Skeletal muscle satellite cell (primary cell): Measurements from ENCODE around the gene FABP7.
"Not testable (repeated sequence)": the region's sequence is repeated elsewhere in the genome, so short reads cannot be mapped to it uniquely, and the experiment has no call there.

Source experiments
- H3K27me3 ChIP-seq: 2 replicates; pipeline ENCODE4 v1.7.0; 2013; ENCODE audit warnings: low read length; ENCODE audit not compliant: control insufficient read depth, insufficient read depth
- H3K36me3 ChIP-seq: 2 replicates; pipeline ENCODE4 v1.7.0; 2013; ENCODE audit warnings: mild to moderate bottlenecking, control low read depth, low read length; ENCODE audit not compliant: insufficient read depth
- H3K4me1 ChIP-seq: 2 replicates; pipeline ENCODE4 v1.7.0; 2013; ENCODE audit warnings: low read length; ENCODE audit not compliant: control insufficient read depth, insufficient read depth
- H3K4me2 ChIP-seq: 2 replicates; pipeline ENCODE4 v1.7.0; 2013; ENCODE audit warnings: mild to moderate bottlenecking, low read length
- H3K4me3 ChIP-seq: 2 replicates; pipeline ENCODE4 v1.7.0; 2013; ENCODE audit warnings: low read length
- H3K9ac ChIP-seq: 2 replicates; pipeline ENCODE4 v1.7.0; 2013; ENCODE audit warnings: mild to moderate bottlenecking, low read depth, low read length, moderate library complexity
- H3K9me3 ChIP-seq: replicated peaks from 2 replicates; pipeline ENCODE4 v1.7.0; 2013; ENCODE audit warnings: mild to moderate bottlenecking, control low read depth, low read length

FABP7 gene

DNA sequence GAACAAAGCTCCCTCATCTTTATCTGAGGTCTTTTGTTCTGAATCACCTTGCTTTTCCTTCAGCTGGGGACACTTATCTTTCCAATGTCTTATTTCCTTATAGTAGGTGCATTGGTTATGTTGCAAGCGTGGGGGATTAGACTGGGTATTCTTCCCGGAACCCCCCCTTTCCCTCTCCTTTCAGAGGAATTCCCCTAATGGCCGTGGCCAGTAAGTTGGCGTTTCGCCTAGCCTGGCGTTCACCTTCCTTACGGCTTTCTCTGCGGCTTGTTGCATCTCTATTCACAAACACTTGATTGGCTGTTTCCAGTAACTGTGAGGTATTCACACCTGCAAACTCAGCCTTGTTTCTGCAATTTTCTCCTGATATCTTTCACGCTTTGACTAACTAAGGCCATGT is 32.8 kb upstream of the FABP7 start:
- H3K9me3 ChIP-seq: no peaks in the 10 kb centered on the region

DNA sequence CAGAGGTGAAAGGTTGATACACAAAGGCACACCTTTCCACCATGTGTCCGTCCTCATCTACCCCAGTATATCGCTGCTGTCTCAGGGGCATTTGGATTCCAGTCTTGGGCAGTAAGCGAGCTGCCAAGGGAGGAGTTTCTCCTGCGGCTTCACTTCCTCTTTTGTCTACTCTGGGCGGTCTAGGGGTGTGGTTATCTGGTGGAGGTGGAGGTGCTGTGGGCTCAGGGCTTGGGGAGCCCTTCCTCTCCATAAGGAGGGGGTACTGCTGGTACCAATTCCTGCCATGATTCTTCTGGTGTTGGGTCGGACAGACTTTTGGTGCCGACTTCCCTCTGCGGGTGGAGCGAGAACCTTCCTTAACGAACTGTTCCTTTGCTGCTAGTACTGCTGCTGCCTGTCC is 31.9 kb upstream of the FABP7 start:
- no peak overlapping the region for H3K9ac ChIP-seq
- H3K4me1 ChIP-seq: no peaks in the 10 kb centered on the region
- no peak overlapping the region for H3K4me2 ChIP-seq
- no peaks in the 10 kb centered on the region for H3K9me3 ChIP-seq
- H3K27me3 ChIP-seq: no peaks in the 10 kb centered on the region
- H3K36me3 ChIP-seq: no peaks in the 10 kb centered on the region
- no peak overlapping the region for H3K4me3 ChIP-seq

More for the DNA sequence above, 32.8 kb upstream of the FABP7 start:
- Histone ChIP-seq H3K27me3 (no peaks in the 10 kb centered on the region), H3K9ac (no peak overlapping the region), H3K4me1 (no peaks in the 10 kb centered on the region), H3K36me3 (no peaks in the 10 kb centered on the region), H3K4me2 (no peak overlapping the region), H3K4me3 (no peak overlapping the region)

DNA sequence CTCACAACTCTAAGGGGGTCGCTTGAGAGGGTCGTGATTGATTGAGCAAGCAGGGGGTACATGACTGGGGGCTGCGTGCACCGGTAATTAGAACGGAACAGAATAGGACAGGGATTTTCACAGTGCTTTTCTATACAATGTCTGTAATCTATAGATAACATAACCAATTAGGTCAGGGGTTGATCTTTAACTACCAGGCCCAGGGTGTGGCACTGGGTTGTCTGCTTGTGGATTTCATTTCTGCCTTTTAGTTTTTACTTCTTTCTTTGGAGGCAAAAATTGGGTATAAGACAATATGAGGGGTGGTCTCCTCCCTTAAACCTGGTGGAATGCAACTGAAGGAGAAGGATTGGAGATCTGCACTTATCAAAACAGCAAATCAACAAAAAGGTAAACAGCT is 30.6 kb upstream of the FABP7 start:
- H3K9ac ChIP-seq, H3K4me1 ChIP-seq, H3K27me3 ChIP-seq, H3K9me3 ChIP-seq, H3K36me3 ChIP-seq, H3K4me3 ChIP-seq, H3K4me2 ChIP-seq: not testable (repeated sequence)

DNA sequence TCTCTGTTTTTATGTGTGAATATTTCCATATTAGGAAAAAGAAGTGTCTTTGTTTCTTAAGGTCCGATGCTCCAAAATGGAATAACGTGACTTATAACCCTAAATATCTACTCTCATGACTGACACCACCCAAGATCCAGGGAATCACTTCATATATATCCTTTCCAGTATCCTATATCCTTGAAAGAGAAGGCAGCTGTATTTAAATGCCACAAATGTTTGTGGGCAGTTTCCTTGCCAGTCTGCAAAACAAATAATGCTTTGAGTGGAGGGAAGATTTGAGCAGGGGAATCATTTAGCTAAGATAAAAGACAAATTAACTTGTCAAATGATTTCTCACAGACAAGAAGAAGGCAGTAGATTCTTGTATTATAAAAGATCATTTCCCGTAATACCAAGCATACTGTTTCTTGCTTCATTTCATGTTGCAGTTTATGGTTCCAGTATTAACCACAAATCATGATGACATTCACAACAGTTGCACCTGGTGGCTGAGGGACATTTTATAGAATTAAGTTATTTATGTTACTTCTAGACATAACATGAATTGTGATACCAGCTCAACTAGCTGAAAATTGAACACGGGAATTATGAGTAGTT is 30.0 kb upstream of the FABP7 start:
- Histone ChIP-seq H3K9me3 (no peaks in the 10 kb centered on the region), H3K9ac (no peak overlapping the region), H3K4me2 (no peak overlapping the region), H3K4me1 (peaks cover 11% of the 10 kb centered on the region), H3K36me3 (no peaks in the 10 kb centered on the region), H3K4me3 (no peak overlapping the region), H3K27me3 (no peaks in the 10 kb centered on the region)

DNA sequence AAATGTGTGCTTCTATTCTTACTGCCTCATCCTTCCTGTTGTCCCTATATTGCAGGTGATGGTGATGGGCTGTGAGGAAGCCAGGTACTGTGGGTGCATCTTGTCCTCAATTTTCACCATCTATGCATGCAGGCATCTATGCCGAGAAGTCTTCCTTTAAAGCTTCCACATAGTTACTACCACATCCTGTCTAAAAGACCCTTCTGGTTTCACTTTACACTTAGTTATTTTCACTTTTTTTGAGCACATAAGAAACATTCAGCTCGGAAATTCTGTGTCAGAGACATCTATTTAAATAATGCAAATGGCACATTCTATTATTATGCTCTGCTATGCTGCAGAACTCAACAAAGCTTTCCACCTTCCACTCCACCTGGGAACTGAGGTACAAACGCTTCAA is 28.2 kb upstream of the FABP7 start:
- H3K4me1 ChIP-seq: peaks cover 11% of the 10 kb centered on the region

DNA sequence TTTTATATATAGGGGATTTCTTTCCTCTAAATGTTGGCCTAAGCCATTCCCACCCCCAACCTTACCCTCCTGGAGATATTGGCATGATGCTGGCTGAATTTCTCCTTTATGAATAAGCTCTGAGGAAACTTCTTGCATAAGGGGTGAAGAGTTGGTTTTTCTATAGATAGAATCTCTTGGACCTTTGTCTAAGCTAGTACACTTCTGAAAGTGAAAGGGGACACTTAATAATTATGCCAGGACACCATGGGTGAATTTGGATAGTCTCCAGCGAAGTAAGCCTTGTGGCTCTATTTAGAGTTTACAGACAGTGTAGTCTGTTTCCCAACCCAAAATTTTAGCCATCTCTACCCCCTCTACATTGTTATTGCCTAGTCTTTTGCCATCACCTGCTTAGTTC is 27.1 kb upstream of the FABP7 start:
- Histone ChIP-seq H3K9ac (no peak overlapping the region), H3K36me3 (no peaks in the 10 kb centered on the region), H3K9me3 (no peaks in the 10 kb centered on the region), H3K4me3 (no peak overlapping the region), H3K4me2 (no peak overlapping the region), H3K27me3 (no peaks in the 10 kb centered on the region), H3K4me1 (peaks cover 11% of the 10 kb centered on the region)

More for the DNA sequence above, 28.2 kb upstream of the FABP7 start:
- no peak overlapping the region for H3K4me3 ChIP-seq
- no peak overlapping the region for H3K9ac ChIP-seq
- H3K4me2 ChIP-seq: no peak overlapping the region
- no peaks in the 10 kb centered on the region for H3K27me3 ChIP-seq
- H3K9me3 ChIP-seq: no peaks in the 10 kb centered on the region
- no peaks in the 10 kb centered on the region for H3K36me3 ChIP-seq

DNA sequence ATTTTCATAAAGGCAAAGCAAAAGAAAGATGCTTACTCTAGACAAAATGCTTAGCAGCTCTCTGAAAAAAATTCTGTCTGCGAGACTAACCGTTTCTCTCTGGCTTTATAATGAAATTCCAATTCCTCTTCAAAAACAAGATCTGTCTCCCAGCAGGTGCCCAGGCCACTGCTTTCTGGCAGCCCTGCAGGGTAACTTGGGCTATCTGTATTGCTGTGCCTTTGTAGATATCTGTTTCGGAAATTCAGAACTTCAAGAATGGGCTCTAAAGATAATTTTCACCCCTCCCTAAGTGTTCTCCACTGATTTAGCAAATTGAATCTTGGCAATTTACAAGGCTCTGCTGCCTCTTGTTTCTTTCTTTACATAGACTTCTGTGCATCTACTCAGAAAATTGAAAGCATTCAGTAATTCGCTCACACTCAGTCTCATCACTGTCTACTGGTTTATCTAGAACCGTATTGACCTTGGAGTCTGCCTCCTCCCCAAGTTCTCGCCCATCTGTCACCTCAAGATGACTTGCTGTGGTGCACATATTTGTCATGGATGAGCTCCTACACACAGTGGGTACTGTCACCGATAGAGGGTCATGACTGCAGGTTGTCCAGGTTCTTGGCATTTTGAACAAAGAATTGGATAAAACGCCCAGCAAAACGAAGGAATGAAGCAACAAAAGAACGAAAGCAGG is 26.4 kb upstream of the FABP7 start:
- no peaks in the 10 kb centered on the region for H3K36me3 ChIP-seq
- H3K9ac ChIP-seq: peak overlapping the region; percentile 39
- H3K9me3 ChIP-seq: no peaks in the 10 kb centered on the region
- no peaks in the 10 kb centered on the region for H3K27me3 ChIP-seq
- H3K4me2 ChIP-seq: peak overlapping the region; percentile 81
- peaks cover 11% of the 10 kb centered on the region for H3K4me1 ChIP-seq
- peak overlapping the region; percentile 61 for H3K4me3 ChIP-seq

GRCh38 chr6:122753688-122754056 is 25.8 kb upstream of the FABP7 start:
- Histone ChIP-seq H3K4me2 (peak overlapping the region; percentile 81), H3K36me3 (no peaks in the 10 kb centered on the region), H3K27me3 (no peaks in the 10 kb centered on the region), H3K9me3 (no peaks in the 10 kb centered on the region), H3K4me1 (peaks cover 11% of the 10 kb centered on the region), H3K4me3 (peak overlapping the region; percentile 61), H3K9ac (peak overlapping the region; percentile 39)

DNA sequence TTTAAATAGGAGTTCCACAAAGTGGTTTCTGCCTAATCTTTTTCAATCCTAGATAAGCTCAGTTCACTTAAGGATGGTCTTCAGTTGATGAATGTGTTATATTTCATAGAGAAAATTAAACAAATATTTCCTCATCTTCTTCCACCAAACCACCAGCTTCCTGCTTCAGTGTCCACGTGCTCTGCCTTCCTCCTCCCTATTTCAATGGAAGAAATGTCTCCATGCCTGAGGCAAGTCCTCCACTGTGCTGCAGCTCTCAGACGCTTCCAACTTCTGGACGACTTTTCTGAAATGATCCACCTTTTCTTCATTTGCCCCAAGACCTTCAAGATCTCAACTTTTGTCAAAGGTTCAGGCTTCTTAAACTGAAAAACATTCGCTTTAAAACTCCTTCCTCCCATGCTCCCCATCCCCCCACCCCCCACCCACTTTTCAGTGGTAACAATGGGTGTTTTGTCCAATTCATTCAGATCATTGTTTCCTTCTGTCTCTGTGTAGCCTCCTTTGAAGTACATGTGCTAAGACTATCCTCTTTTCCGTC is 25.3 kb upstream of the FABP7 start:
- no peaks in the 10 kb centered on the region for H3K36me3 ChIP-seq
- no peak overlapping the region for H3K4me3 ChIP-seq
- H3K9me3 ChIP-seq: no peaks in the 10 kb centered on the region
- H3K4me1 ChIP-seq: peaks cover 11% of the 10 kb centered on the region
- no peaks in the 10 kb centered on the region for H3K27me3 ChIP-seq
- peak overlapping the region; percentile 81 for H3K4me2 ChIP-seq
- H3K9ac ChIP-seq: no peak overlapping the region

GRCh38 chr6:122755901-122756300 is 23.6 kb upstream of the FABP7 start:
- Histone ChIP-seq H3K9ac (no peak overlapping the region), H3K4me3 (no peak overlapping the region), H3K27me3 (no peaks in the 10 kb centered on the region), H3K4me1 (peaks cover 11% of the 10 kb centered on the region), H3K9me3 (no peaks in the 10 kb centered on the region), H3K4me2 (no peak overlapping the region), H3K36me3 (no peaks in the 10 kb centered on the region)

DNA sequence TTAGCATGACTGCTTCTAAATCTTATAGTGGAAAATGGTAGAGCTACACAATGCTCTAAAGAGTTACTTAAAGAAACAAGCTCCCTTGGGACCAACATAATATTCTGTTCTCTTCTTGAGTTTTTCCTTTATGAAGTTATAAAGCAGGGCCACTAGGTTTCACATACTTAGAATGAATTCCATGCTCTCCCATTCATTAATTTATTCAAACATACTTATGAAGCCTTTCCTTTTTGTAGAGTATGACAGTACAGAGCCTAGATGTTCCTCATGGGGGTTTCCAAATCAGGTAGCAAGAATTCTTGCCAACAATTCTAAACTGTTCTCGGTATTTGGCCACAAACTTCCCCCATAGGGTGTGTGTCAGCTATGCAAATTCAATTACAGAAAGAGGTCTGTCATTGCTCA is 20.6 kb upstream of the FABP7 start:
- Histone ChIP-seq H3K4me1 (peaks cover 5% of the 10 kb centered on the region), H3K27me3 (no peaks in the 10 kb centered on the region), H3K36me3 (no peaks in the 10 kb centered on the region), H3K4me3 (no peak overlapping the region), H3K9me3 (no peaks in the 10 kb centered on the region), H3K9ac (no peak overlapping the region), H3K4me2 (no peak overlapping the region)

DNA sequence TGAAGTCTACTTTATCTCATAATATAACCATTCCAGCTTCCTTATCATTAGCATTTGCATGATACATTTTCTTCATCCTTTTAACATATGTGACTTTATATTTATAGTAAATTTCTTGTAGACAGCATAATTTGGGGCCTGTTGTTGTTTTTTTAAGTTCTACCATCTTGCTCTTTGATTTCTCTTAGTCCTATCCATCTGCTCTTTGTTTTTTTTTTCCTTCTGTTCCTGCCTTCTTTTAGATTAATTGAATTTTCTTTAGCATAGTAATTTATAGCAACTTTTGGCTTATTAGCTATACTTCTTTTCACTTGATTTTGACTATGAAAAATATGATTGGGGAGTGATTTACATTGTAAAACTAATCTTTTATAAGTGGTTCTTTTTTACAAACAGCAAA is 19.2 kb upstream of the FABP7 start:
- Histone ChIP-seq H3K27me3 (no peaks in the 10 kb centered on the region), H3K4me2 (no peak overlapping the region), H3K9ac (no peak overlapping the region), H3K4me1 (no peaks in the 10 kb centered on the region), H3K36me3 (no peaks in the 10 kb centered on the region), H3K4me3 (no peak overlapping the region), H3K9me3 (no peaks in the 10 kb centered on the region)
